ENCODE measurements around the gene SLC6A18.

SLC6A18 gene

DNA sequence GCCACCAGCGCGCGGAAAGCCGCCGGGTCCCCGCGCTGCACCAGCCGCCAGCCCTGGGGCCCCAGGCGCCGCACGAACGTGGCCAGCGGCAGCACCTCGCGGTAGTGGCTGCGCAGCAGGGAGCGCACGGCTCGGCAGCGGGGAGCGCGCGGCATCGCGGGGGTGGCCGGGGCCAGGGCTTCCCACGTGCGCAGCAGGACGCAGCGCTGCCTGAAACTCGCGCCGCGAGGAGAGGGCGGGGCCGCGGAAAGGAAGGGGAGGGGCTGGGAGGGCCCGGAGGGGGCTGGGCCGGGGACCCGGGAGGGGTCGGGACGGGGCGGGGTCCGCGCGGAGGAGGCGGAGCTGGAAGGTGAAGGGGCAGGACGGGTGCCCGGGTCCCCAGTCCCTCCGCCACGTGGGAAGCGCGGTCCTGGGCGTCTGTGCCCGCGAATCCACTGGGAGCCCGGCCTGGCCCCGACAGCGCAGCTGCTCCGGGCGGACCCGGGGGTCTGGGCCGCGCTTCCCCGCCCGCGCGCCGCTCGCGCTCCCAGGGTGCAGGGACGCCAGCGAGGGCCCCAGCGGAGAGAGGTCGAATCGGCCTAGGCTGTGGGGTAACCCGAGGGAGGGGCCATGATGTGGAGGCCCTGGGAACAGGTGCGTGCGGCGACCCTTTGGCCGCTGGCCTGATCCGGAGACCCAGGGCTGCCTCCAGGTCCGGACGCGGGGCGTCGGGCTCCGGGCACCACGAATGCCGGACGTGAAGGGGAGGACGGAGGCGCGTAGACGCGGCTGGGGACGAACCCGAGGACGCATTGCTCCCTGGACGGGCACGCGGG lies 69.9 kb downstream of the SLC6A18 start, which contains the start of gene TERT:
Gene TERT, minus strand, starts transcription at position 234 of the 815 bp plus-strand sequence. Its CDS starts 79 bp downstream, at position 155.
- no peak for DNase-seq

- DNase-seq = no peak
These were observed 70.5 kb downstream of the SLC6A18 start for GRCh38 chr5:1295650-1296037.
